ENCODE measurements around the gene NCK2. TPM values are rescaled to one million over a fixed set of nuclear protein-coding genes. Genes with fewer than 3 reads are reported as not detected.

The NCK2 gene
- polyA plus RNA-seq, 12 donors = 62.4 to 93.8 (median 72.3) TPM; not detected in 1

DNA sequence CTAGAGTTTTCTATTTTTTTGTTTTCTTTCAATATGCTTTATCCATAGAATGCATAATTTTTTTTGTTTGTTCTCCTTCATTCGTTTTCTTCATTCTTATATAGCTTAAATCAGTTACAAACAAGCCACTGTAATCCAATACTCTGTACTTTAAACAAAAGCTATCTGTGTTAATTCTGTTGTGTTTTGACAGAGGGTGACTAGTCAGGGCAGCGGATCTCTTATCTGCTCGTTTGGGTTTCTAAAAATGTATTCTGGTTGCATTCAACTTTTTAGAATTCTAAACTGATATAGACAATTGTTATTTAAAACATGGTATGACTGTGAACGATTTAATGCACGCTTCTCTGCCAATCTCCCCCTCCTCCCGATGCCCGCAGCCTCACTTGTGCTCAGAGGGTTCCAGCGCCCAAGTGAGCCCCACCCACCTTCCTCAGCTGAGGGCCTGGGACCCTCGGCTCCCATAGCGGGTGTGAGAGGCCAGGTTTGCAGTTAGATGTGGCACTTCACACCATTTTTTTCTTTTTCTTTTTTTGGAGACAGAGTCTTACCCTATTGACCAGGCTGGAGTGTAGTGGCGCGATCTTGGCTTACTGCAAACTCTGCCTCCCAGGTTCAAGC lies 44.1 kb downstream of the NCK2 start:
- DNase-seq = no peak

DNA sequence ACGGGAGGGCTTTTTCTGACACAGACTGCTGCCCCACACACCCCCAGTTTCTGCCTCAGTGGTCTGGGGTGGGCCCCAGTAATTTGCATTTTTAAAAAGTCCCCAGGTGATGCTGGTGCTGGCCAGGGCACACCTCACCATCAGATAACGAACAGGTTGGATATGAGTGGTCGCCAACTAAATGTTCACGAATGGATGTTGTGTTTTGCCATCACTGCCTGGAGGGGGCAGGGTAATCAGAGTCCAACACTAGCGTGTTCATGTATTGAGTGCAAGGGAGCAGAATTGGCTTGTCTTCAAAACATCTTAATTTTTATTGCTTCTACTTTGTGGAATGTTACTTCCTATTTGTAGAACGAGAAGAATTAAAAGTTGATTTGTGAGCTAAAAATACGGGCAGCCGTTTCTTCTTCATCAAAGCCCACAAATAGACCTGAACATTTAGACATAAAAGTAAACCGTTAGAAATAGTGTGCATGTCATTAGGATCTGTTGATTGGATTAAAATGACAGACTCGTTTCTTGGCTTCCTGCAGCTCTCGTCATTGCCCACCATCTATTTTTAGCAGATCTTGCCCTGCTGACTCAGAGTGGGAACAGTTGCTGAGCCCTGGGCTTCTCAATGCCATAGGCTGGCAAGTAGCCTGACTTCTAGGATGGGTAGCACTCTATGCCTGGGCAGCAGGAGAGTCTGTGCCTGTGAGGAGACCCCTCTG lies 45.2 kb downstream of the NCK2 start:
- DNase-seq = no peak

DNA sequence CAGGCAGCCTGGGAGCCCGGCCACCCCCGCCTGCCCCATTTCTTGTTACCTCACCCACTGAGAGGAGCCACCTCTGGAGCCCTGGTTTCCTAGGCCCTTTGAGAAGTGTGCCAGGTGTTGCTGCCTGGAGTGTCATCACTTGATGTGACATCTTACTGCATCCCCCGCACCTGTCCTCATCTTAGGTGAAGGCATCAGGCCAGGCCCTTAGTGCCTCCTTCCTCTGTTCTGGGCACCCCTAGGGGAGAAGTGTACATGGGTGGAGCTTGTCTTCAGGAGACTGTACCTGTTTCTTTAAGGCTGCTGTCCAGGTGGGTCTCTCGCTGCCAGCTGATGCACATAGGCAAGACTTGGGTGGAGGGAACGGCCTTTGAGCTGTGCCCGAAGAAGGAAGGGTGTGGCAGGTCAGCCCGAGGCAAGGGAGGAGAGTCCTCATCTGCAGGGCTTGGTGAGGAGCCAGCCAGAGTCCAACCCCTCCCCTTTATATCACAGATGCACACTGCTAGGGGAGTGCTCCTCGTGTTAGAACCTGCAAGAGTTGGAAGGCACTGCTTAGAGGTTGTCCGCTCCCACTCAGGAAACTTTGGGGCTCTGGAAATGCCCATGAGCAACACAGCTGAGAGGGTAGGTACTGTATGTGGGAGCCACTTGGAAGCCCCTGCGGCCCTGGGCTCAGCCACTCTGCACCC lies 45.9 kb downstream of the NCK2 start:
- DNase-seq = no peak

DNA sequence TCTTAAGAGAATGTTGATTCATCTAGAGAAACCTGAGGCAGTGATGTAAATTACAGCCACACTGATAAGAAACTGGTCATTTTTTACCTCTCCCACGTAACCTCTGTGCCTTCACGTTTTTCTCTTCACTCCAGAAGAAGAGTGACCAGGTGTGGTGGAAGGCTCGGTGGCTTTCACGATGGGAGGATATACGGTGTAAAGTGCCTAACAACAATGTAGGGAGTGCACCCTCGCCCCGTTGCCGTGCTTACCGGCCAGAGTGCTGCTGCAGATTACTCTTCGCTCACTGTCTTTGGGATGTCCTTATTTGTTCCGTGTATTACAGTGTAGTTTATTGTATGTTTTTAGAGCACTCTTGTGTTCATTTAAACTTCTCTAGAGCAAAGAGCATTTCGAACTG lies 46.5 kb downstream of the NCK2 start:
- no peak for DNase-seq

DNA sequence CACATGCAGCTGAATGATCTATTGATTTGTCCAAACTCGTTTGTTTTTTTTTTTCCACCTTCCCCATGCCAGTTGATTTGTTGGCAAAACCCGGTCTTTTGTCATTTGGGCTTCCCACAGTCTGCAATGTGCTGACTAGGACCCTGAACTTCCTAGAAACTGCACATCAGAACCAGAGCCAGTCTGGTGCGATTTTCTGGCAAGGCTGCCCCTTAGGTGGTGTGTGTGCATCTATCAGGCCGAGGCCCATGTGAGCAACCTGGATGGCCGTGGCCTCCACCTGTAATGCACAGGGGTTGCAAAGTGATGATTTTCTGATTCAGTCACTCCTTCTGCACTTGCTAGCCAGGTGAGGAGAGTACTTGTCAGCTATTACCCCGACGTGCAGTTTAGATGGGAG lies 47.8 kb downstream of the NCK2 start:
- DNase-seq = no peak

DNA sequence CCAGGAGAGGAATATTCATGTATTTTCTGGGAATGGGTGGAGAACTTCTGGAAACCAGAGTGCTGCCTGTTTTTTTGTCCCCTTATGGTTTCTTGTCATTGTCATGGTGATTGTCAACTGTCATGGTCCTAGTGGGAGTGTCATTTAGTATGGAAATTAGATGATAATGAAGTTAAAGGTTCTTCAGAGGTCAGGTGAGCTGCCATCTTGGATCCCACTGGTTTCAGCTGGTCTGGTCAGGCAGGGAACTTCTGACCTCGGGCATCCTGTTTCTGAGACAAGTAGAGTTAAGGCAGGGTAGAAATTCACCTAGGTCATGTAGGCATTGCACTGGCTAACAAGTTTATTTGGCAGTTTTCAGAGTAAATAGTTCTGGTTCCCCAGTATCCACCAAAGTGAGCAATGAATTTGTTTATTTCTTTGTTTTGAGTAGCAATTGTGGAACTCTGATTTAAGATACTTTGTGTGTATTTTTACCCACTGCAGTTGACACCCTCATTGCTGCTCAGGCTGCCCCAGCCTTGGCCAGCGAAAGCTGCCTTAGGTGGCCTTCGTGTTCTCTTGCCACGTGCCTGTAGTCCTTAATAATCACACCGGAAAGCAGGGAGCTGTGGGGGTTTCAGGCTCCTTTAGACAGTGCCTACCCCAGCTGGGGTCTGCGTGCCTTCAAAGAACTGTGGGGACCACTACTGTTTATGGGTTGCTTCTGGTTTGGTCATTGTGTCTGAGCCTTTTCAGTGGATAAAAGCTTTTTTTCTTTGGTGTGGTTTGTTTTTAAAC lies 48.7 kb downstream of the NCK2 start:
- DNase-seq = no peak

DNA sequence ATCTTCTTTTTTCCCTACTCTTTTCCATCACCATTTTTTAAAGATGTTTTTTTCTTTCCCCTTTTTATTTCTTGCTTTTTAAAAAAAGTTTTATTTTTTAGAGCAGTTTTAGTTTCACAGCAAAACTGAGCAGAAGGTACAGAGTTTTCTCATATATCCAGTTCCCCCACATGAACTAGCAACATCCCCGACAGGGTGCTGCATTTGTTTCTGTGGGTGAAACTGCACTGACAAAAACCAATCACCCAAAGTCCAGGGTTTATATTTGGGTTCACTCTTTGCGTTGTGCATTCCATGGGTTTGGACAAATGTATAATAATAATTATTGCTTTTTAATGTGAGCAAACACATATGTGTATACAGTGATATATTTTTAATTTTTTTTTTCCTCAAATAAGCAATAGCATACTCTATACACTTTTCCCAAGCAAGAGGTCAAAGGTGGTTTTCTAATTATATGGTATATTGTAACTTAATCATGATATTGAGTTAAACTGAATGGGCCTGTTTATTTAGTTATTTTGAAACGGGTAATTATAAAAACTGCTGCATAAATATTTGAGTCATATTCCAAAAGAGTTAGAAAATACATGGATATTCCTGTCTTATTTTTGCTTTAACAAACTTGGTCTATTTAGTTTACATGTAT lies 50.3 kb downstream of the NCK2 start:
- DNase-seq = no peak

- no peak for DNase-seq
These were observed 50.8 kb downstream of the NCK2 start for GRCh38 chr2:105795575-105795934.

GRCh38 chr2:105796131-105796638 lies 51.5 kb downstream of the NCK2 start:
- no peak for DNase-seq

DNA sequence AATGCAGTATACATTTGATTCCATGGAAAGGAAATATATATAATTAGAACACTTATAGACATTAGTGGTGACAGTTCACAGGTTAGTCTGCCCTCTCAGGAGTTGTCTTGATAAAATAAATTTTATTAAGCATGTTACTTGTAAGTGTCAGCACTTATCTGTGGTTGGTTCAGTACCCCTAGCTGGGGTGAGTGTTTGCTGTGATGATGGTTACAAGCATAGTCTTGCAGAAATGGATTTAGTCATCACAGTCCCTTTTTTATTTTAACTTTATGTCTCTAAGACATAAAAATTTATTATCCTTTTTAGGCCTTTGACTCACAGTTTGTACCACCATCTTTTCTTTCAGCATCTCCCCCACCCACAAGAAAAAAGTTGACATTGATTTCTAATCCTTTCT lies 52.1 kb downstream of the NCK2 start:
- DNase-seq = no peak

- no peak for DNase-seq
These were observed 52.6 kb downstream of the NCK2 start for GRCh38 chr2:105797298-105797819.

DNA sequence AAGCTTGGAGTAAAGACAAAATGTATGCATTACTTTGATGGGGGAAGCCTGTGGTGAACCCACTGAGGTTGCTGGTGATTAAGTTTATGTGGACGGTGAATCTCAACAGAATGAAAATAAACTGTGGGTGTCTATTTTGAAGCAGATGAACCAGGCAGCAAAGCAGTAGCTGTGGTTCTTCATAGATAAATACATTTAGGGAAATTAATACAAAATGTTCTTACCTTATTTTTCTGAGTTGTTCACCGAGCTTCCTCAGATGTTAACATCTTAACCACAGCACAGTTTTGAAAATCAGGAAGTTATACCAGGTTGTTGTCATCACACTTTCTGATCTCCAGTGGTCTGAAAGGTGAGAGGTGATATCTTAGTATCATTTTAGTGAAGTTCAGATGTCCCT lies 53.9 kb downstream of the NCK2 start:
- no peak for DNase-seq

DNA sequence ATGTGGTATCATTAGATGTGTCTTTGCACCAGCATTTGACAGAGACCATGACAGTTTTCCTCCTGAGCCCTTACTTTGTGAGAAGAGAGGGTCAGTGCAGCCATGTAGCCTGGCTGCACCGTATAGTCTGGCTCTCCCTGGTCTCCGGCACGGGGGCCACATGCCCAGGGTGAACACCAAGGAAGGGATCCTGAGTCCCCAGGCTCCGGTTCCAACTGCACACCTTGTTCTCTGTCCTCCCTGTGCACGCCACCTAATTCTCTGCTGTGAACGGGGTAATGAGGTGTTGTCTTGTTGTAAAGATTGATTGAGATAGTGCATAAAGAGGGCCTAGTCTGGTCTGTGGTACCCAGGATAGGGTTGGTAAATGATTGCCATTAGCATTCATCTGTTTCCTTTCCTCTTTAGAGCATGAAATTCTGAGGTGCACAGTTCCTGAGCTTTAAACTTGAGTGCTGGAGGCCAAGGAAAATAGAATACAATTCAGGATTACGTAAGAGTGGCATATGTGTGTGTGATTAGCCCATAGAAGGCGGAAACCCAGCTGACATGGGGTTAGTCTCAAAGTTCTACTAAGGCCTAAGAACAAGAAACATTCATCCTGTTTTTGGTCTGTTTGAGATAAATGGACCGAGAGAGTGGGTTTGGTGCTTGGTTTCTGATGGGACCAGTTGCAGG lies 55.5 kb downstream of the NCK2 start:
- DNase-seq = no peak

- DNase-seq = no peak
These were observed 56.4 kb downstream of the NCK2 start for GRCh38 chr2:105800953-105801635.

DNA sequence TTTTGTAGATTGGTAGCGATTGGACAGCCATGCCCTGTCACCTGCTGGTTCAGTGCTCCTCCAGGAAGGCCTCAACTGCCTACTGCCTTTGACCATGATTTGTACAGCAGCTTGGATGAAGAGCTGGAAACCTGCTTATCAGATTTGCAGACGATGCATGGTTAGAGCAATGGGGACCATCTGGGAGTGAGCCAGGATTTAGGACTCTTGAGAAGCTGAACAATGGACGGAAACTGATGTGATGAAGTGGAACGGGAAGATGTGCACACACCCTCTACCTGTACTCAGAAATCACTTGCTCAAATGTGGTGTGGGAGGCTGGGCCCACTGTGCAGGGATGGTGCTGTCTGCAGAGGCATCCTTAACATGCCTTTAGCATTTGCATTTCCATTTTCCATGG lies 57.2 kb downstream of the NCK2 start:
- no peak for DNase-seq

DNA sequence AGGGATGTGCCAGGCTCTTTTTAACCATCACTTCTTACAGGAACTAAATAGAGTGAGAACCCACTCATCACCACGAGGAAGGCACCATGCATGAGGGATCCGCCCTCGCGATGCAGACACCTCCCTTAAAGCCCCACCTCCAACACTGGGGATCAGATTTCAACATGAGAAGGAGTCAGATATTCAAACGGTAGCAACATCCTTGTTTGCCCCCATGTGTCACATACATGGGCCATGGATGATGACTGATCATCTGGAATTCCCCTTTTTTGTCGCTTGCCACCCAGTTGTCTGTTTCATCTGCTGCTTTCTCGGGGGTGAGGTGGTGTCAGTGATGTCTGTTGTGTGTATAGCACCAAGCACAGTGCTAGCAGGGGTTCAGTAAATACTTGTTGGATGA lies 57.9 kb downstream of the NCK2 start:
- no peak for DNase-seq

GRCh38 chr2:105803337-105803736 lies 58.6 kb downstream of the NCK2 start:
- DNase-seq = no peak

GRCh38 chr2:105803773-105804172 lies 59.1 kb downstream of the NCK2 start:
- no peak for DNase-seq

DNA sequence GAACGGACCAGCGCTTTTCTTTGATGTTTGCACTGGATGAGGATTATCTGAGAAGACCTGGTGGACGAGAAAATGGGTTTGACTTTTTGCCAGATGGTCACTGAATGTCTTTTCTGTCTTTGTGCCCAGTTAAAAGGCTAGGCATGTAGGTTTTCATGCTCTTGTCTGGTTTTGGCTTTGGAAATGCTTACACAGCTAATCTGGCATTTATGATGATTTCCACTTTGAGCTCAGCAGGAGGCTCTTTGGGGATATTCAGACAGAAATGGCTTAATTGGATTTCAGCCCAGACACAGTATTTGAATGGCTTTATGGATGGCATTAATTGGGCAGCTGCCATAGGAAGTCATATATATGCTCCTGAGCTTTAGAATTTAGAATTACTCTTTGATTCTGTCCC lies 59.6 kb downstream of the NCK2 start:
- no peak for DNase-seq

- DNase-seq = no peak
These were observed 62.3 kb downstream of the NCK2 start for GRCh38 chr2:105806996-105807395.

Data from muscle of arm (tissue), 12 donors.